HEK293 (cell line): ENCODE data around the gene ATP1A3.

Experiments used
- BCL11A ChIP-seq: fragments of 450-650 bp; formaldehyde crosslinking; IDR thresholded peaks from 2 replicates; pipeline ENCODE4 v1.5.1; 2016; ENCODE audit warnings: low read depth, missing biosample characterization, missing genetic modification characterization
- HOXA7 ChIP-seq: sonication (generic); formaldehyde crosslinking; IDR thresholded peaks from 2 replicates; pipeline ENCODE4 v1.8.1; 2022; ENCODE audit warnings: missing genetic modification reagents, borderline replicate concordance
- PRDM2 ChIP-seq: fragments of 450-650 bp; formaldehyde crosslinking; IDR thresholded peaks from 2 replicates; pipeline ENCODE4 v1.5.1; 2016; ENCODE audit warnings: missing biosample characterization, missing genetic modification characterization, borderline replicate concordance
- REPIN1 ChIP-seq: fragments of 450-650 bp; formaldehyde crosslinking; IDR thresholded peaks from 2 replicates; pipeline ENCODE4 v1.5.1; 2017; ENCODE audit warnings: missing biosample characterization, missing genetic modification characterization, low read depth
- ZBTB17 ChIP-seq: fragments of 450-650 bp; formaldehyde crosslinking; IDR thresholded peaks from 2 replicates; pipeline ENCODE4 v1.5.1; 2016; ENCODE audit warnings: missing biosample characterization, missing genetic modification characterization
- ZNF239 ChIP-seq: fragments of 450-650 bp; formaldehyde crosslinking; IDR thresholded peaks from 2 replicates; pipeline ENCODE4 v1.5.1; 2016; ENCODE audit warnings: missing biosample characterization, missing genetic modification characterization
- ZNF544 ChIP-seq: fragments of 450-650 bp; formaldehyde crosslinking; IDR thresholded peaks from 2 replicates; pipeline ENCODE4 v1.5.0; 2017; ENCODE audit warnings: missing biosample characterization, missing genetic modification characterization
- ZNF701 ChIP-seq: fragments of 450-650 bp; formaldehyde crosslinking; IDR thresholded peaks from 2 replicates; pipeline ENCODE4 v1.5.1; 2016; ENCODE audit warnings: missing biosample characterization, missing genetic modification characterization
- ZNF707 ChIP-seq: fragments of 450-650 bp; formaldehyde crosslinking; IDR thresholded peaks from 2 replicates; pipeline ENCODE4 v1.5.1; 2016; ENCODE audit warnings: missing biosample characterization, missing genetic modification characterization
- ZSCAN18 ChIP-seq: fragments of 450-650 bp; formaldehyde crosslinking; IDR thresholded peaks from 2 replicates; pipeline ENCODE4 v1.5.1; 2016; ENCODE audit warnings: missing biosample characterization, missing genetic modification characterization
- TF ChIP-seq, protein P1 (sequence below): fragments of 450-650 bp; formaldehyde crosslinking; IDR thresholded peaks from 2 replicates; pipeline ENCODE4 v1.5.1; 2016; ENCODE audit warnings: missing biosample characterization, missing genetic modification characterization

GRCh38 chr19:41929536-41930071 is 64.4 kb downstream of the ATP1A3 start:
- TF ChIP-seq ZNF701, result no peak
- no peak for TF ChIP-seq ZNF239 (tag by site-specific recombination)
- TF ChIP-seq, protein P1, sequence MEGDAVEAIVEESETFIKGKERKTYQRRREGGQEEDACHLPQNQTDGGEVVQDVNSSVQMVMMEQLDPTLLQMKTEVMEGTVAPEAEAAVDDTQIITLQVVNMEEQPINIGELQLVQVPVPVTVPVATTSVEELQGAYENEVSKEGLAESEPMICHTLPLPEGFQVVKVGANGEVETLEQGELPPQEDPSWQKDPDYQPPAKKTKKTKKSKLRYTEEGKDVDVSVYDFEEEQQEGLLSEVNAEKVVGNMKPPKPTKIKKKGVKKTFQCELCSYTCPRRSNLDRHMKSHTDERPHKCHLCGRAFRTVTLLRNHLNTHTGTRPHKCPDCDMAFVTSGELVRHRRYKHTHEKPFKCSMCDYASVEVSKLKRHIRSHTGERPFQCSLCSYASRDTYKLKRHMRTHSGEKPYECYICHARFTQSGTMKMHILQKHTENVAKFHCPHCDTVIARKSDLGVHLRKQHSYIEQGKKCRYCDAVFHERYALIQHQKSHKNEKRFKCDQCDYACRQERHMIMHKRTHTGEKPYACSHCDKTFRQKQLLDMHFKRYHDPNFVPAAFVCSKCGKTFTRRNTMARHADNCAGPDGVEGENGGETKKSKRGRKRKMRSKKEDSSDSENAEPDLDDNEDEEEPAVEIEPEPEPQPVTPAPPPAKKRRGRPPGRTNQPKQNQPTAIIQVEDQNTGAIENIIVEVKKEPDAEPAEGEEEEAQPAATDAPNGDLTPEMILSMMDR (tag by site-specific recombination), result no peak
- no peak for TF ChIP-seq ZBTB17 (tag by site-specific recombination)
- no peak for TF ChIP-seq ZSCAN18 (tag by site-specific recombination)
- no peak for TF ChIP-seq REPIN1 (tag by site-specific recombination)
- no peak for TF ChIP-seq BCL11A
- TF ChIP-seq PRDM2 (tag by site-specific recombination), result no peak
- TF ChIP-seq ZNF544 (tag by site-specific recombination), result no peak
- no peak for TF ChIP-seq HOXA7 (CRISPR knock-in tag)
- no peak for TF ChIP-seq ZNF707
